GM20000 (cell line): ENCODE measurements around the gene ZNF587B.
"Not testable (repeated sequence)": the region's sequence is repeated elsewhere in the genome, so short reads cannot be mapped to it uniquely, and the experiment has no call there.

Source experiments
- DNase-seq: peaks from one replicate; pipeline ENCODE4 v3.0.0; 2012; ENCODE audit warnings: low spot score
- CTCF ChIP-seq: IDR thresholded peaks from 2 replicates; pipeline ENCODE4 v1.5.1; 2012; ENCODE audit warnings: mild to moderate bottlenecking, control low read depth; ENCODE audit errors: extremely low read depth, missing control alignments

Gene ZNF587B

GRCh38 chr19:57850553-57851017, 20.5 kb downstream of the ZNF587B start:
- no peak for TF ChIP-seq CTCF
- DNase-seq, result peak; percentile 6

GRCh38 chr19:57851812-57852603, 21.9 kb downstream of the ZNF587B start:
- DNase-seq, result not testable (repeated sequence)

- DNase-seq, result not testable (repeated sequence)
Observed at GRCh38 chr19:57854117-57854516, 24.0 kb downstream of the ZNF587B start.

DNA sequence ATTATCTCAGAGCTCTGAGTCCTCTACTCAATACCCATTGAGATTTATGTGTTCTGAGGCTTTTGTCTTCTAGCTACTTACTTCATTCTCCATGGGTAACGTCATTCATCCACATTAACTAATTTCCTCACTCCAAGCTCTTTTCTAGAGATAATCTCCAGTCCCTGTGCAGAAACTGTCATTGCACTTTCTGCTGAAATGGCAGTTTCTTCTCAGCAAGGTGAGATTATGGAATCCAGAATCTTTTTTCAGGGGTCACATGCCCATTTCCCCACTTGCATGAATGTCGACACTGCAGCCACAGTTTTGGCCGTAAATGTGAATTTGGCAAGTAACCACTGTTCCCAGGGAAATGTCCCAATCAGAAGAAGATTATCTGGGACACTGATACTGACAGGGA, 32.3 kb downstream of the ZNF587B start:
- DNase-seq, result not testable (repeated sequence)

- no peak for TF ChIP-seq CTCF
- DNase-seq, result no peak
Observed at GRCh38 chr19:57867868-57868492, 37.9 kb downstream of the ZNF587B start.

- DNase-seq, result not testable (repeated sequence)
Observed at GRCh38 chr19:57869655-57870054, 39.6 kb downstream of the ZNF587B start.

DNA sequence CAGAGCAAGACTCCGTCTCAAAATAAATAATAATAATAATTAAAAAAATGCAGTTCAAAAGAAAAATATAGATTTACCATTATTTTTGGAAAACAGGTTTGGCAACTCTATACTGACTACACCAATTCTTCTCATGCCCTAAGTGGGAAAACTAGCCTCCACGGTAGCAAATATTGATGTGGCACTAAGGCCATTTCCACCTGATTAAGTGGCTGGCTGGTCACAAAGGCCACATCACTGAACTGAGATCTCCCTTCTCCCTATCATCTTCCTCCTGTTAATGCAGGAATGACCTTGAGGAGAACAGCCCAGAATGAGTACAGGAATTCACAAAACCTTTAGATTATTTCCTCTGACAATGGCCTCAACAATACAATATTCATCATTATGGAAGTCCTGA, 40.1 kb downstream of the ZNF587B start:
- no peak for DNase-seq

GRCh38 chr19:57872450-57872849, 42.4 kb downstream of the ZNF587B start:
- no peak for TF ChIP-seq CTCF
- DNase-seq, result no peak

More for the DNA sequence above, 40.1 kb downstream of the ZNF587B start:
- TF ChIP-seq CTCF, result no peak

DNA sequence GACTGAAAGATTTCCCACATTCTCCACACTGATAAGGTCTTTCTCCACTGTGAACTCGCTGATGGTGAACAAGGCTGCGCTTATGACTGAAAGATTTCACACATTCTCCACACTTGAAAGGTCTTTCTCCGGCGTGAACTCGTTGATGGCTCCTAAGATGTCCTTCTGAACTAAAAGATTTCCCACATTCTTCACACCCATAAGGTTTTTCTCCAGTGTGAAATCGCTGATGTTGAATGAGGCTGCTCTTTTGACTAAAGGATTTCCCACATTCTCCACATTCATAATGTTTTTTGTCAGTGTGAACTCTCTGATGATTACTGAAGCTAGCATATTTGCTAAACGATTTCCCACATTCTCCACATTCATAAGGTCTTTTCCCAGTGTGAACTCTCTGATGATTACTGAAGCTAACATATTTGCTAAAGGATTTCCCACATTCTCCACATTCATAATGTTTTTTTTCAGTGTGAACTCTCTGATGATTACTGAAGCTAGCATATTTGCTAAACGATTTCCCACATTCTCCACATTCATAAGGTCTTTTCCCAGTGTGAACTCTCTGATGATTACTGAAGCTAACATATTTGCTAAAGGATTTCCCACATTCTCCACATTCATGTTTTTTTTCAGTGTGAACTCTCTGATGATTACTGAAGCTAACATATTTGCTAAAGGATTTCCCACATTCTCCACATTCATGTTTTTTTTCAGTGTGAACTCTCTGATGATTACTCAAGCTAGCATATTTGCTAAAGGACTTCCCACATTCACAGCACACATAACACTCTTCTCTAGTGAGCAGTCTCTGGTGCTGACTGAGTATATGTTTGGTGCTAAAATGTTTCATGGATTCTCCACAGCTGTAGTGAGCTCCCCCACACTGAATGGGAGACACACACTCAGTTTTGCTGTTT, 44.0 kb downstream of the ZNF587B start:
- DNase-seq, result not testable (repeated sequence)

GRCh38 chr19:57886046-57886445, 55.9 kb downstream of the ZNF587B start:
- DNase-seq, result no peak
- TF ChIP-seq CTCF, result no peak
